A549 treated with CORT108297 at 1 μM for 4 hours (cell line): ENCODE results near the gene OR10K1. TPM values are rescaled to one million over a fixed set of nuclear protein-coding genes. Genes with fewer than 3 reads are reported as not detected.

ENCODE experiments used
- total RNA-seq: library from RNA; stranded (reverse); fragments of 200-300 nt; extraction: Qiagen RNA extraction; gene quantifications from 5 replicates; pipeline ENCODE4 v1.2.3, GENCODE V29; 2022

OR10K1 gene
- total RNA-seq, result not detected in 5 replicates

GRCh38 chr1:158461534-158461933, at the start of gene OR10K1:
Gene OR10K1 (plus strand): TSS chr1:158461834. CDS start chr1:158465562, 3,728 bp downstream.

GRCh38 chr1:158426137-158426536, 35.5 kb upstream of the OR10K1 start, which contains the start of gene OR10K2:
Gene OR10K2 (minus strand): TSS chr1:158426237. CDS start chr1:158420866, 5,371 bp downstream.

GRCh38 chr1:158471920-158472319, 10.3 kb downstream of the OR10K1 start, which contains the start of gene OR10R2:
Gene OR10R2 (plus strand): TSS chr1:158472220. CDS start chr1:158472326, 106 bp downstream.

Other genes with a start within 250 kb of the OR10K1 start
- not detected in 5 replicates for gene CD1A, start 207.4 kb upstream of the OR10K1 start, total RNA-seq
- gene CD1C, start 171.9 kb upstream of the OR10K1 start, total RNA-seq, result not detected in 5 replicates
- not detected in 5 replicates for gene CD1B, start 130.3 kb upstream of the OR10K1 start, total RNA-seq
- gene CD1E, start 107.9 kb upstream of the OR10K1 start, total RNA-seq, result not detected in 5 replicates
- gene OR10T2, start 62.4 kb upstream of the OR10K1 start, total RNA-seq, result not detected in 5 replicates
- not detected in 5 replicates for gene OR10K2, start 35.6 kb upstream of the OR10K1 start, total RNA-seq
- gene OR10R2, start 10.4 kb downstream of the OR10K1 start, total RNA-seq, result not detected in 5 replicates
- gene OR6Y1, start 92.6 kb downstream of the OR10K1 start, total RNA-seq, result not detected in 5 replicates
- gene OR6P1, start 108.7 kb downstream of the OR10K1 start, total RNA-seq, result not detected in 5 replicates
- not detected in 5 replicates for gene OR10X1, start 118.1 kb downstream of the OR10K1 start, total RNA-seq
- not detected in 5 replicates for gene OR10Z1, start 143.4 kb downstream of the OR10K1 start, total RNA-seq
- gene SPTA1, start 224.9 kb downstream of the OR10K1 start, total RNA-seq, result not detected in 5 replicates
- not detected in 5 replicates for gene OR6K2, start 238.8 kb downstream of the OR10K1 start, total RNA-seq